H9 (cell line): ENCODE measurements around the gene MTHFD1L. TPM values are rescaled to one million over a fixed set of nuclear protein-coding genes. Genes with fewer than 3 reads are reported as not detected.

Source experiments
- DNase-seq: peaks from one replicate; pipeline ENCODE4 v3.0.0-alpha.2; 2017
- H2AFZ ChIP-seq: one replicate; pipeline ENCODE4 v1.6.1; 2013; ENCODE audit warnings: mild to moderate bottlenecking, low read length, control low read depth, moderate library complexity
- H2AK5ac ChIP-seq: 2 replicates; pipeline ENCODE4 v1.6.1; 2013; ENCODE audit warnings: low read length, control low read depth, mixed read lengths; ENCODE audit not compliant: insufficient read length
- H2BK120ac ChIP-seq: one replicate; pipeline ENCODE4 v1.6.1; 2013; ENCODE audit warnings: low read depth, mild to moderate bottlenecking, low read length, control low read depth, inconsistent platforms; ENCODE audit not compliant: poor library complexity, severe bottlenecking
- H2BK12ac ChIP-seq: 2 replicates; pipeline ENCODE4 v1.6.1; 2013; ENCODE audit warnings: low read length, control low read depth, mixed read lengths, low read depth; ENCODE audit not compliant: insufficient read length
- H2BK15ac ChIP-seq: 2 replicates; pipeline ENCODE4 v1.6.1; 2013; ENCODE audit warnings: low read depth, low read length, control low read depth
- H2BK20ac ChIP-seq: one replicate; pipeline ENCODE4 v1.6.1; 2013; ENCODE audit warnings: low read depth, mild to moderate bottlenecking, low read length, control low read depth, inconsistent platforms; ENCODE audit not compliant: poor library complexity, severe bottlenecking
- H2BK5ac ChIP-seq: 2 replicates; pipeline ENCODE4 v1.6.1; 2013; ENCODE audit warnings: low read length, control low read depth, mixed read lengths; ENCODE audit not compliant: insufficient read length
- H3K14ac ChIP-seq: 2 replicates; pipeline ENCODE4 v1.6.1; 2013; ENCODE audit warnings: low read length, control low read depth; ENCODE audit not compliant: insufficient read depth
- H3K18ac ChIP-seq: 2 replicates; pipeline ENCODE4 v1.6.1; 2013; ENCODE audit warnings: low read depth, mild to moderate bottlenecking, mixed read lengths, low read length, control low read depth; ENCODE audit not compliant: insufficient read length
- H3K23ac ChIP-seq: 2 replicates; pipeline ENCODE4 v1.6.1; 2013; ENCODE audit warnings: low read length, control low read depth, mixed read lengths, low read depth; ENCODE audit not compliant: insufficient read length
- H3K23me2 ChIP-seq: 2 replicates; pipeline ENCODE4 v1.6.1; 2013; ENCODE audit warnings: low read depth, mild to moderate bottlenecking, mixed read lengths, low read length, control low read depth; ENCODE audit not compliant: insufficient read length, poor library complexity, severe bottlenecking
- H3K27ac ChIP-seq: 2 replicates; pipeline ENCODE4 v1.5.1; 2013; ENCODE audit warnings: low read length, control low read depth, mixed read lengths, low read depth; ENCODE audit not compliant: insufficient read length
- H3K27me3 ChIP-seq: 2 replicates; pipeline ENCODE4 v1.6.1; 2013; ENCODE audit warnings: low read length, control low read depth, inconsistent platforms; ENCODE audit not compliant: insufficient read depth
- H3K4ac ChIP-seq: 2 replicates; pipeline ENCODE4 v1.6.1; 2013; ENCODE audit warnings: low read depth, mild to moderate bottlenecking, control low read depth, inconsistent platforms, low read length, moderate library complexity
- H3K4me1 ChIP-seq: 2 replicates; pipeline ENCODE4 v1.6.1; 2013; ENCODE audit warnings: low read length, control low read depth, inconsistent platforms; ENCODE audit not compliant: insufficient read depth
- H3K4me2 ChIP-seq: 2 replicates; pipeline ENCODE4 v1.6.1; 2013; ENCODE audit warnings: low read length, control low read depth, mixed read lengths; ENCODE audit not compliant: insufficient read length, insufficient read depth
- H3K56ac ChIP-seq: 2 replicates; pipeline ENCODE4 v1.6.1; 2013; ENCODE audit warnings: low read depth, mild to moderate bottlenecking, mixed read lengths, low read length, control low read depth; ENCODE audit not compliant: insufficient read length
- H3K79me1 ChIP-seq: 2 replicates; pipeline ENCODE4 v1.6.1; 2013; ENCODE audit warnings: low read depth, mild to moderate bottlenecking, moderate library complexity, low read length, control low read depth, inconsistent platforms; ENCODE audit not compliant: insufficient read depth, poor library complexity, severe bottlenecking
- H3K79me2 ChIP-seq: 2 replicates; pipeline ENCODE4 v1.6.1; 2013; ENCODE audit warnings: low read length, control low read depth, inconsistent platforms; ENCODE audit not compliant: insufficient read depth
- H3K9ac ChIP-seq: 2 replicates; pipeline ENCODE4 v1.6.1; 2013; ENCODE audit warnings: low read length, control low read depth, mixed read lengths; ENCODE audit not compliant: insufficient read length; ENCODE audit errors: extremely low read depth
- H3K9me3 ChIP-seq: one replicate; pipeline ENCODE4 v1.6.1; 2013; ENCODE audit warnings: low read depth, low read length, inconsistent platforms; ENCODE audit not compliant: control insufficient read depth
- H3T11ph ChIP-seq: one replicate; pipeline ENCODE4 v1.6.1; 2013; ENCODE audit warnings: mild to moderate bottlenecking, low read length, control low read depth, inconsistent platforms
- H4K20me1 ChIP-seq: one replicate; pipeline ENCODE4 v1.6.1; 2013; ENCODE audit not compliant: control insufficient read depth, insufficient read length, insufficient read depth
- H4K5ac ChIP-seq: 2 replicates; pipeline ENCODE4 v1.6.1; 2013; ENCODE audit warnings: low read depth, mild to moderate bottlenecking, mixed read lengths, low read length, control low read depth; ENCODE audit not compliant: insufficient read length
- H4K8ac ChIP-seq: replicated peaks from 2 replicates; pipeline ENCODE4 v1.6.1; 2013; ENCODE audit warnings: low read length, control low read depth, mixed read lengths, low read depth; ENCODE audit not compliant: insufficient read length
- H4K91ac ChIP-seq: 2 replicates; pipeline ENCODE4 v1.6.1; 2013; ENCODE audit warnings: low read depth, mild to moderate bottlenecking, moderate library complexity, mixed read lengths, low read length, control low read depth; ENCODE audit not compliant: insufficient read length
- H3K27ac Mint-ChIP-seq, 3 experiments: 2 replicates in 2 of 3; 3 replicates in 1 of 3; pipeline ENCODE4 v1.8.0; 2020 to 2021; ENCODE audit warnings: mixed read lengths in 3 of 3, mild to moderate bottlenecking in 1 of 3, moderate library complexity in 1 of 3
- H3K27me3 Mint-ChIP-seq: 2 replicates; pipeline ENCODE4 v1.8.0; 2021; ENCODE audit warnings: low read depth, mild to moderate bottlenecking, moderate library complexity, mixed read lengths
- H3K36me3 Mint-ChIP-seq, 3 experiments: 2 replicates in 2 of 3; 3 replicates in 1 of 3; pipeline ENCODE4 v1.8.0; 2020 to 2021; ENCODE audit warnings: low read depth in 3 of 3, mixed read lengths in 3 of 3; ENCODE audit not compliant: insufficient read depth in 1 of 3
- H3K4me1 Mint-ChIP-seq, 2 experiments: 2 replicates each; pipeline ENCODE4 v1.8.0; 2020; ENCODE audit warnings: mixed read lengths in 2 of 2
- H3K4me3 Mint-ChIP-seq, 2 experiments: 2 replicates in 1 of 2; 3 replicates in 1 of 2; pipeline ENCODE4 v1.8.0; 2020 to 2021; ENCODE audit warnings: mild to moderate bottlenecking in 2 of 2, mixed read lengths in 2 of 2, moderate library complexity in 1 of 2
- H3K9me3 Mint-ChIP-seq, 2 experiments: 2 replicates in 1 of 2; 3 replicates in 1 of 2; pipeline ENCODE4 v1.8.0; 2020; ENCODE audit warnings: mild to moderate bottlenecking in 2 of 2, mixed read lengths in 2 of 2, moderate library complexity in 1 of 2
- CTCF ChIP-seq: fragments of 200-600 bp; sonication (generic); conservative IDR thresholded peaks from 3 replicates; pipeline ENCODE4 v1.8.0; 2021; ENCODE audit warnings: antibody characterized with exemption, mild to moderate bottlenecking
- WGBS: extraction: QIAGEN DNeasy Blood & Tissue Kit; methylation state at CpG from one replicate; pipeline ENCODE4 v1.1.7; 2013; ENCODE audit warnings: missing lambda C conversion rate, low lambda C conversion rate, mixed read lengths; ENCODE audit not compliant: insufficient read length; ENCODE audit errors: extremely low coverage; 5-methylcytosine and 5-hydroxymethylcytosine counted together
- total RNA-seq: library from RNA; stranded (reverse); gene quantifications from 2 replicates; pipeline ENCODE4 v1.2.1, GENCODE V29; 2021

Gene MTHFD1L
- total RNA-seq, 1 experiment from 2014 or later = 90.2 TPM

GRCh38 chr6:150822932-150823331 is 42.6 kb upstream of the MTHFD1L start:
- H2BK15ac ChIP-seq = no peak overlapping the region
- H3K4ac ChIP-seq = no peak overlapping the region
- H2BK120ac ChIP-seq = no peak overlapping the region
- no peaks in the 10 kb centered on the region for H3K79me1 ChIP-seq
- no peaks in the 10 kb centered on the region for H3K79me2 ChIP-seq
- H3K56ac ChIP-seq = no peak overlapping the region
- H3K18ac ChIP-seq = no peak overlapping the region
- no peak overlapping the region for H2AFZ ChIP-seq
- Mint-ChIP-seq H3K4me1 (peaks cover 0 to 5% of the 10 kb centered on the region in 2 experiments; a peak in 2 of 4 replicates), H3K27me3 (no peaks in the 10 kb centered on the region; the same call in 1 of the 2 replicates), H3K36me3 (no peaks in the 10 kb centered on the region), H3K4me3 (no peak overlapping the region), H3K9me3 (no peaks in the 10 kb centered on the region), H3K27ac (no peak overlapping the region)
- H3K9ac ChIP-seq = no peak overlapping the region
- no peak overlapping the region for H2BK12ac ChIP-seq
- no peaks in the 10 kb centered on the region for H3K9me3 ChIP-seq
- no peaks in the 10 kb centered on the region for H3K4me1 ChIP-seq
- no peak overlapping the region for H4K5ac ChIP-seq
- no CpG with 5 or more reads among the region's 5 CpGs for WGBS
- H3T11ph ChIP-seq = no peak overlapping the region
- H3K27ac ChIP-seq = no peak overlapping the region
- no peak for TF ChIP-seq CTCF
- no peak overlapping the region for H2BK5ac ChIP-seq
- no peak overlapping the region for H3K4me2 ChIP-seq
- DNase-seq = no peak
- no peak overlapping the region for H4K8ac ChIP-seq
- no peaks in the 10 kb centered on the region for H4K20me1 ChIP-seq
- no peaks in the 10 kb centered on the region for H3K27me3 ChIP-seq
- H2BK20ac ChIP-seq = no peak overlapping the region
- no peak overlapping the region for H2AK5ac ChIP-seq
- no peak overlapping the region for H4K91ac ChIP-seq
- H3K14ac ChIP-seq = no peak overlapping the region
- H3K23me2 ChIP-seq = no peaks in the 10 kb centered on the region
- no peak overlapping the region for H3K23ac ChIP-seq
